Measurements from ENCODE around the gene SRCAP. TPM values are rescaled to one million over a fixed set of nuclear protein-coding genes. Genes with fewer than 3 reads are reported as not detected.
"Not testable (repeated sequence)": the region's sequence is repeated elsewhere in the genome, so short reads cannot be mapped to it uniquely, and the experiment has no call there.

Gene SRCAP
- total RNA-seq, 1 donor from 2014 or later: 93.4 TPM

GRCh38 chr16:30696646-30697045, 2.3 kb upstream of the SRCAP start:
- intact Hi-C loops (cut with micrococcal nuclease): not testable (repeated sequence)
- peaks cover 16% of the 10 kb centered on the region for H3K36me3 Mint-ChIP-seq (ENCODE audit: low read depth)

GRCh38 chr16:30697264-30698138, 1.5 kb upstream of the SRCAP start:
- peak overlapping the region; percentile 99 for H3K4me3 Mint-ChIP-seq
- peaks cover 16% of the 10 kb centered on the region for H3K36me3 Mint-ChIP-seq (ENCODE audit: low read depth)
- intact Hi-C loops (cut with micrococcal nuclease): loop anchor here (1.0 to 2.0 kb wide), 13 partner anchors 39 to 336 kb away; partner anchors contain the start of genes CFAP119, DCTPP1, FBRS and PRR14
- H3K9me3 Mint-ChIP-seq: no peaks in the 10 kb centered on the region
- peaks cover 2% of the 10 kb centered on the region for H3K27me3 Mint-ChIP-seq (ENCODE audit: insufficient read depth)
- peak overlapping the region; percentile 99 for H3K27ac Mint-ChIP-seq
- peaks cover 40% of the 10 kb centered on the region for H3K4me1 Mint-ChIP-seq (ENCODE audit: low read depth)
- DNase-seq (ENCODE audit: low spot score): no peak

More at GRCh38 chr16:30696646-30697045, 2.3 kb upstream of the SRCAP start:
- H3K27me3 Mint-ChIP-seq (ENCODE audit: insufficient read depth); DNase-seq (ENCODE audit: low spot score); H3K27ac Mint-ChIP-seq; H3K4me3 Mint-ChIP-seq; H3K9me3 Mint-ChIP-seq: not testable (repeated sequence)
- peaks cover 43% of the 10 kb centered on the region for H3K4me1 Mint-ChIP-seq (ENCODE audit: low read depth)

GRCh38 chr16:30698139-30698815, 694 bp upstream of the SRCAP start:
- Mint-ChIP-seq H3K27me3 (ENCODE audit: insufficient read depth) (peaks cover 2% of the 10 kb centered on the region), H3K4me3 (peak overlapping the region; percentile 99), H3K4me1 (ENCODE audit: low read depth) (peaks cover 42% of the 10 kb centered on the region), H3K27ac (peak overlapping the region; percentile 99), H3K36me3 (ENCODE audit: low read depth) (peaks cover 20% of the 10 kb centered on the region), H3K9me3 (no peaks in the 10 kb centered on the region)
- intact Hi-C loops (cut with micrococcal nuclease): loop anchor here (1.0 to 2.0 kb wide), 13 partner anchors 40 to 335 kb away; partner anchors contain the start of genes CFAP119, DCTPP1, FBRS and PRR14
- peak; percentile 99 for DNase-seq (ENCODE audit: low spot score)

DNA sequence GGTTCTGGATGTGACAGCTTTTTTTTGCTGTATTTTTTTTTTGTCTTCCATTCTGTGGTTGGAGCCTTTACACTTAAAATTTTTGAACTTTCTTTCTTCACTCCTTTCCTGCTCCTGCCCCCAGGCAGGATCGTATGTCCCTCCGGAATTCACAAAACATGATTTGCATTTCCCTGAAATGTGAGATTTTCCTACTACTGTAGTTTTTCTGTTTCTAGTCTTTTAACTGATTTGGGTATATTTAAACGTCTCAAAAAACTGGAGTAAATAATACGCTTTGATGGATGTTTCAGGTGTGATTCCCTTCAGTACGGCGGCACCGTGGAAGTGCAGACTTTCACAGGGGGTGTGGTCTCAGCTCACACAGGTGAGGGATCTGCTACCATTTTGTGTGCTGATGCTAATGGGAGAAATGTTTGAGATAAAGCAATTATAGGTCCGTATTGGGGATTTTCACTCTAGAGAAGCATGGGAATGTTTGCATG, 686 bp downstream of the SRCAP start:
- Mint-ChIP-seq H3K27me3 (ENCODE audit: insufficient read depth) (peaks cover 2% of the 10 kb centered on the region), H3K4me1 (ENCODE audit: low read depth) (peaks cover 34% of the 10 kb centered on the region)

DNA sequence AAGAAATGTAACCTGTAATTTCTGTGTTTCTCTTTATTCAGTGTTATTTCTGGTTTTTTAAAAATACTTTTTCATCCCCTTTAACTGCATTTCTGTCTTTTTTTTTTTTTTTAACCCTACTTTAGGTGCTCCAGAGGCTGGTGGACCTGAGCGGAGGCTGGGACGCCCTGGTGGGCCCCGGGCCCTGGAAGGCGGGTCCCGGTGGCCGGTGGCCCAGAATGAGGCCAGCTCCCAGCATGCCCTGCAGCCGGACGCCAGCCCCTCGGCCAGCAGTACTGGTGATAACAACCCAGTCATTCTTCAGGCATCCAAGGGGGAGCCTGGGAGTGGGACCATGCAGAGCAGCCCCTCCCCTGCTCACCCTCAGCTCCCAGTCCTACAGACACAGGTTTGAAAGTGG, 1.5 kb downstream of the SRCAP start:
- Mint-ChIP-seq H3K36me3 (ENCODE audit: low read depth) (peaks cover 28% of the 10 kb centered on the region), H3K27ac (no peak overlapping the region), H3K4me3 (peak overlapping the region; percentile 99), H3K9me3 (no peaks in the 10 kb centered on the region), H3K4me1 (ENCODE audit: low read depth) (peaks cover 29% of the 10 kb centered on the region), H3K27me3 (ENCODE audit: insufficient read depth) (peaks cover 2% of the 10 kb centered on the region)
- intact Hi-C loops (cut with micrococcal nuclease): no loop called here
- DNase-seq (ENCODE audit: low spot score): no peak

More for the DNA sequence above, 686 bp downstream of the SRCAP start:
- no peaks in the 10 kb centered on the region for H3K9me3 Mint-ChIP-seq
- intact Hi-C loops (cut with micrococcal nuclease): loop anchor here (1.0 to 2.0 kb wide), 4 partner anchors 16 to 198 kb away; partner anchors contain the start of genes ZNF764 and ZNF768
- H3K4me3 Mint-ChIP-seq: peak overlapping the region; percentile 99
- no peak for DNase-seq (ENCODE audit: low spot score)
- peak overlapping the region; percentile 99 for H3K27ac Mint-ChIP-seq
- peaks cover 28% of the 10 kb centered on the region for H3K36me3 Mint-ChIP-seq (ENCODE audit: low read depth)

DNA sequence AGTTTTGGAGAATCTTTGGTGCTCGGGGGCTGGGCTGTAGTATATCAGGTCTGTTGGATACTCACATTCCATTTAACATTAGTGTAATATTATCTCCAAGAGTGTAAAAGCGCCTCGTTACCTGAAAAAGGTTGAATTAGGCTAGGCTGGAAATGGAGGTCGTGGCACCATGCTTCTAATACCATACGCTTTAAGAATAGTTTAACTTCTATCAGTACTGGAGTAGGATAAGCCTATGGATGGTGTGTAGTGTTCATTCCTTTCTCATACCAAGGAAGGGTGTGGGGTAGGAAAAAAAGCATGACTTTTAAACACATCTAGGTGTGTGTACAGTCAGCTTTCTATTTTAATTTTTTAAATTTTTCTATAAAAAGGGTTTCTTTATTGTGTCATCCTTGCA, 2.0 kb downstream of the SRCAP start:
- Mint-ChIP-seq H3K27ac (no peak overlapping the region), H3K36me3 (ENCODE audit: low read depth) (peaks cover 31% of the 10 kb centered on the region), H3K9me3 (no peaks in the 10 kb centered on the region), H3K27me3 (ENCODE audit: insufficient read depth) (peaks cover 2% of the 10 kb centered on the region), H3K4me3 (peak overlapping the region; percentile 61), H3K4me1 (ENCODE audit: low read depth) (peaks cover 28% of the 10 kb centered on the region)
- no peak for DNase-seq (ENCODE audit: low spot score)
- intact Hi-C loops (cut with micrococcal nuclease): no loop called here

DNA sequence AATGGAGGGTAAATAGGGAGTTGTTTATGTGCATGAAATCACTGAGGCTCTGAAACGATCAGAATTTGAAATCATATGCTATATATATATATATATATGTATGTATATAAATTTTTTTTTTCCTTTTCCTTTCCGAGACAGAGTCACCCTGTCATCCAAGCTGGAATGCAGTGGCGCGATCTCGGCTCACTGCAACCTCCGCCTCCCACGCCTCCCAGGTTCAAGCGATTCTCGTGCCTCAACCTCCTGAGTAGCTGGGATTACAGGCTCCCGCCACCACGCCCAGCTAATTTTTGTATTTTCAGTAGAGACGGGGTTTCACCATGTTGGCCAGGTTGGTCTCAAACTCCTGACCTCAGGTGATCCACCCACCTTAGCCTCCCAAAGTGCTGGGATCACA, 4.1 kb downstream of the SRCAP start:
- H3K27ac Mint-ChIP-seq; DNase-seq (ENCODE audit: low spot score); H3K27me3 Mint-ChIP-seq (ENCODE audit: insufficient read depth); H3K4me3 Mint-ChIP-seq; intact Hi-C loops (cut with micrococcal nuclease); H3K9me3 Mint-ChIP-seq: not testable (repeated sequence)
- H3K36me3 Mint-ChIP-seq (ENCODE audit: low read depth): peaks cover 46% of the 10 kb centered on the region
- H3K4me1 Mint-ChIP-seq (ENCODE audit: low read depth): peaks cover 17% of the 10 kb centered on the region

DNA sequence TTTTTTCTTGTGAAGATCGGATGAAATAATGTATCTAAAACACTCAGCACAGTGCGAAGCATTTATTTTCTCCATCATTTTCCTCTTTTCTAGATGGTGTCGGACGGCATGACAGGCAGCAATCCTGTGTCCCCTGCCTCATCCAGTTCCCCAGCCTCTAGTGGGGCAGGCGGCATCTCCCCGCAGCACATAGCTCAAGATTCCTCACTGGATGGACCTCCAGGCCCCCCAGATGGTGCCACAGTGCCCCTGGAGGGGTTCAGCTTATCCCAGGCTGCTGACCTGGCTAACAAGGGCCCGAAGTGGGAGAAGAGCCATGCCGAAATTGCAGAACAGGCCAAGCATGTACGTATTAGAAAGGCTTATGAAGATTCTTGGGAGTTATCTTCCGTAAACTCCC, 5.0 kb downstream of the SRCAP start:
- DNase-seq (ENCODE audit: low spot score): no peak
- H3K4me1 Mint-ChIP-seq (ENCODE audit: low read depth): peaks cover 15% of the 10 kb centered on the region
- H3K4me3 Mint-ChIP-seq: no peak overlapping the region
- H3K36me3 Mint-ChIP-seq (ENCODE audit: low read depth): peaks cover 46% of the 10 kb centered on the region
- no peaks in the 10 kb centered on the region for H3K27me3 Mint-ChIP-seq (ENCODE audit: insufficient read depth)
- H3K27ac Mint-ChIP-seq: no peak overlapping the region
- intact Hi-C loops (cut with micrococcal nuclease): no loop called here
- H3K9me3 Mint-ChIP-seq: no peaks in the 10 kb centered on the region

GRCh38 chr16:30706046-30706445, 7.1 kb downstream of the SRCAP start:
- intact Hi-C loops (cut with micrococcal nuclease): no loop called here
- H3K36me3 Mint-ChIP-seq (ENCODE audit: low read depth): peaks cover 52% of the 10 kb centered on the region
- DNase-seq (ENCODE audit: low spot score): no peak
- no peaks in the 10 kb centered on the region for H3K9me3 Mint-ChIP-seq
- no peaks in the 10 kb centered on the region for H3K27me3 Mint-ChIP-seq (ENCODE audit: insufficient read depth)
- H3K4me1 Mint-ChIP-seq (ENCODE audit: low read depth): peaks cover 7% of the 10 kb centered on the region
- H3K4me3 Mint-ChIP-seq: no peak overlapping the region
- no peak overlapping the region for H3K27ac Mint-ChIP-seq

DNA sequence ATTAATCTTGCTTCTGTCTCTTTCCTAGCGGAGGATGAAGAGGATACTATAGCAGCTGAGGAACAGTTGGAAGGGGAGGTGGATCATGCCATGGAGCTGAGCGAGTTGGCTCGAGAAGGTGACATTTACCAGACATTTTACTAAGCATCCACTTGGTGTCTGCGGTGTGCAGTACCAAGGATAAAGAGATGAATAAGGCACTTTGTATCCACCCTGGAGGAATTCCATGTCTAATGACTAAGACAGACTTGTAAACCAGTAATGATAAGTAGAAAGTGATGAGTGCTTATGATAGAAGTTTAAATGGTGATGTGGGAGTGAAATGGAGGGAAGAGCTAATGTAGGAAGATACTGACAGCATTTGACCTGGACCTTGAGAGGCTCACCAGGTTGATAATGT, 12.0 kb downstream of the SRCAP start:
- Mint-ChIP-seq H3K4me1 (ENCODE audit: low read depth) (peaks cover 39% of the 10 kb centered on the region), H3K4me3 (no peak overlapping the region), H3K36me3 (ENCODE audit: low read depth) (peaks cover 70% of the 10 kb centered on the region), H3K27me3 (ENCODE audit: insufficient read depth) (no peaks in the 10 kb centered on the region), H3K27ac (no peak overlapping the region), H3K9me3 (no peaks in the 10 kb centered on the region)
- intact Hi-C loops (cut with micrococcal nuclease): no loop called here
- no peak for DNase-seq (ENCODE audit: low spot score)

GRCh38 chr16:30711712-30712111, 12.7 kb downstream of the SRCAP start:
- no peaks in the 10 kb centered on the region for H3K27me3 Mint-ChIP-seq (ENCODE audit: insufficient read depth)
- H3K4me3 Mint-ChIP-seq: no peak overlapping the region
- intact Hi-C loops (cut with micrococcal nuclease): no loop called here
- DNase-seq (ENCODE audit: low spot score): no peak
- peak overlapping the region; percentile 15 for H3K27ac Mint-ChIP-seq
- H3K9me3 Mint-ChIP-seq: no peaks in the 10 kb centered on the region
- H3K36me3 Mint-ChIP-seq (ENCODE audit: low read depth): peaks cover 76% of the 10 kb centered on the region
- H3K4me1 Mint-ChIP-seq (ENCODE audit: low read depth): peaks cover 46% of the 10 kb centered on the region

- intact Hi-C loops (cut with micrococcal nuclease): loop anchor here (1.0 kb wide), 1 partner anchor 17 kb away; the partner anchor contains the start of gene SRCAP
- Mint-ChIP-seq H3K4me1 (ENCODE audit: low read depth) (peaks cover 50% of the 10 kb centered on the region), H3K36me3 (ENCODE audit: low read depth) (peaks cover 61% of the 10 kb centered on the region), H3K27me3 (ENCODE audit: insufficient read depth) (no peaks in the 10 kb centered on the region), H3K9me3 (no peaks in the 10 kb centered on the region), H3K4me3 (peak overlapping the region; percentile 65), H3K27ac (peak overlapping the region; percentile 94)
- DNase-seq (ENCODE audit: low spot score): peak; percentile 28
These were observed 16.9 kb downstream of the SRCAP start for GRCh38 chr16:30715750-30716445.

Data from activated T-helper 1 cell treated with anti-CD3 and anti-CD28 coated beads, Interleukin-12 subunit alpha, Interleukin-12 subunit beta, Interleukin-2, Interleukin-4 antibody, amounts not matched to agents 30 ng/mL and 10 ng/mL and 1 ng/mL, durations not matched to agents 14 hours and 24 hours and 36 hours (primary cell).